Endometrium (tissue), 2 donors: ENCODE results near the gene OR1F1.
"Not testable (repeated sequence)": the region's sequence is repeated elsewhere in the genome, so short reads cannot be mapped to it uniquely, and the experiment has no call there.

Experiments used
- FAIRE-seq: peaks from 2 replicates; lab custom pipeline; 2012; peaks lifted over from hg19 to GRCh38; lab: Jason Lieb, UNC
- donor health status: control.
- donor health status: control.

OR1F1 gene

GRCh38 chr16:3150346-3151218 is 37.4 kb upstream of the OR1F1 start:
- no peak for FAIRE-seq

GRCh38 chr16:3152027-3152276 is 36.1 kb upstream of the OR1F1 start:
- no peak for FAIRE-seq

GRCh38 chr16:3152277-3152990 is 35.6 kb upstream of the OR1F1 start:
- no peak for FAIRE-seq

DNA sequence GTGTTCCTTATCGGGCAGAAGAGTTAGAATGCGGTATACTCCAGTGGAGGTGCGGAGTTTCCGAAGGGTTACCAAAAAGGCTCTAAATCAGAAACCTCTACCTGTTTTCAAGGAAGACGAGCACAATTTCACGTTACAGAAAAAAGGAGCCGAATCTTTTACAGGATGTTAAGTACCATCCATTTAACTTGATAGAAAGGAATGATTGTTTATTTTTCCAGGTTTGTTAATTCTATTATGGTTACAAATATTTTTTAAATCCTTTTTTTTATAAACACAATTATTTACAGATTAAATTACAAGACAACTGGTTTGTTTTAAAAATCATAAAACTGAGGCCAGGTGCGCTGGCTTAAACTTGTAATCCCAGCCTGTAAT is 35.0 kb upstream of the OR1F1 start:
- no peak for FAIRE-seq

DNA sequence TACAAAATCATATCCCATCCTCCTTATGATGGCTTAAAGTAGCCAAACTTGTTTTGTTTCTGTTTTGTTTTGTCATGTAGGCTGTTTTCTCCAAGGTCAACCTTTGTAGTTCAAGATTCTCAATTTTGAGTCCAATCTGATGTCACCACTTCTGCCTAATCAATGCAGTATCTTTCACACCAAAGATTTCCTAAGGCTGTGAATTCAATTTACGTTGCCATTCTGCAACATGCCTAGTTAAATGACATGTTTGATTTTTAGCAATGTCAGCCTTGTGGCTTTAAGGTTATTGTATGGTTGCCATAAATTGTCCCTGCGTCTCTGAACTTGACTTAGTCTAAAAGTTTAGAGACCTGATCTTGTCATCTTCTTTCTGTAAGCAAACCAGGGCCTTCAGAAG is 32.8 kb upstream of the OR1F1 start:
- no peak for FAIRE-seq

GRCh38 chr16:3155972-3156371 is 32.0 kb upstream of the OR1F1 start:
- FAIRE-seq: no peak

GRCh38 chr16:3157229-3158025 is 30.6 kb upstream of the OR1F1 start:
- FAIRE-seq: no peak

DNA sequence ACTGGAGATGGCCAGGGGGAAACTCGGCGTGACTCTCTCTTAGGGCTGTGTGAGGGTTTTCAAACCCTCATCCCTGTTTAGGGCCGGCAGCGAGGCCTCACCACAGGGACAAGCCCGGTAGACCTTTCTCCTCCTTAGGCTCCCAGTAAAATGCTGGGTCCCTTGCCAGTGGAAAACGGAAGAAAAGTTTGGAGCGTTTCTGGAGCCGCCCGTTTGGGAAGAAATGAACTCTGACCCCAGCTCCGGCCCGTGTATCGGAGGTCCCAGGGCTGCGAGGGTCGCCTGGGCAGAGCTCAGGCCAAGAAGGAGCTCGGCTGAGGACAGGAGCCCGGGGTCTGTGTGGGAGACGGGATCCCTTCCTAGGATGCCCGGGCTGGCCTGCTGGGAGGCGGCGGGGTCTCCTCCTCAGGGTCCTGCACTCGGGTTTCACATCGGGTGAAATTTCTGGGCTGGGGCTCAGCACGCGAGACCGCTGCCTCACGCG is 29.9 kb upstream of the OR1F1 start:
- no peak for FAIRE-seq

GRCh38 chr16:3158510-3159314 is 29.3 kb upstream of the OR1F1 start:
- no peak for FAIRE-seq

DNA sequence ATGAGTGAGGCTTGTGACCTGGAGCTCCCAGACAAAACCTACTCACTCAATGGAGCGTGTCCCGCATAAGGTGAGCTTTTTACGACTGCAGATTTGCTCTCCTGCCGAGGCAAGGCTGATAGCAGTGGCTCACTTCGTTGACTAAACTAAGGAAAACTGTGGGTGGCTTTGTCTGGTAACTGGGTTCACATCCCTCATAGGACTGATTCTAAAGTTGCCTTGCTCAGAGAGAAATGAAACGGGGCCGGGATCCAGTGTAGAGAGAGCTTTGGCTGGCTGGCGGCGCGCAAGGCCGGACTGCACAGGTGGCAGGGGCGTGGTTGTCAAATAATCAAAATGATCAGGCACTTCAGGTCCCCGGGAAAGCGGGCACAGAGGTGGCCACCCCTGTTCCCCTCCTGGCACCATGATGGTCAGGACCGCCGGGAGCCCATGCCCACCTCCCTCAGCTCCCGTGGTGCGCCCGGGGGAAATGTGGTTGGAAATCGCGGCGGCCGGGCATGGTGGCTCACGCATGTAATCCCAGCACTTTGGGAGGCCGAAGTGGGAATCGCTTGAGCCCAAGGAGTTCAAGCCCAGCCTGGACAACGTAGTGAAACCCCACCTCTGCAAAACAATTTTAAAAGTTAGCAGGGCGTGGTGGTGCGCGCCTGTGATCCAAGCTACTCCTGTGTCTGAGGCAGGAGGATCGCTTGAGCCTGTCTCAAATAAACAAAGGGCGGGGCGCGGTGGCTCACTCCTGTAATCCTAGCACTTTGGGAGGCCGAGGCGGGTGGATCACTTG is 26.6 kb upstream of the OR1F1 start:
- FAIRE-seq: no peak

GRCh38 chr16:3164121-3164991 is 23.6 kb upstream of the OR1F1 start:
- FAIRE-seq: no peak

- no peak for FAIRE-seq
These were observed 22.7 kb upstream of the OR1F1 start for GRCh38 chr16:3165111-3165822.

DNA sequence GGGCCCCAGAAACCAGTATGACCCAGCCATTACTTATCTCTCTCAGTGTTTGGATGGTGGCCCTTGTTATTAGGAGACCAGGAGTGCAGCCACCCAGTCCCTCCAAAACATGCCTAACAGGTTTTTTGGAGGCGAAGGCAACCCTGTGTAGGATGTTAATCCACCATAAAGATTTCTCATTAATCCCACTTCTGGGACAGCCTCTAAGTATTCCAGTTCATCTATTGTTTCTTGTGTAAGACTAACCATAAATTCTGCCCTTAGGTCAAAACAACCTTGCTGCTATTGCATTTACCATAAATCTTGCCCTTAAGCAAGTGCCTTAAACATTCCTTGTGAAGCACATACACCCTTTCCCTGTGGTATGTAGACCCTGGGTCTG is 21.5 kb upstream of the OR1F1 start:
- FAIRE-seq: no peak

- FAIRE-seq: not testable (repeated sequence)
These were observed 19.3 kb upstream of the OR1F1 start for GRCh38 chr16:3168729-3169128.

DNA sequence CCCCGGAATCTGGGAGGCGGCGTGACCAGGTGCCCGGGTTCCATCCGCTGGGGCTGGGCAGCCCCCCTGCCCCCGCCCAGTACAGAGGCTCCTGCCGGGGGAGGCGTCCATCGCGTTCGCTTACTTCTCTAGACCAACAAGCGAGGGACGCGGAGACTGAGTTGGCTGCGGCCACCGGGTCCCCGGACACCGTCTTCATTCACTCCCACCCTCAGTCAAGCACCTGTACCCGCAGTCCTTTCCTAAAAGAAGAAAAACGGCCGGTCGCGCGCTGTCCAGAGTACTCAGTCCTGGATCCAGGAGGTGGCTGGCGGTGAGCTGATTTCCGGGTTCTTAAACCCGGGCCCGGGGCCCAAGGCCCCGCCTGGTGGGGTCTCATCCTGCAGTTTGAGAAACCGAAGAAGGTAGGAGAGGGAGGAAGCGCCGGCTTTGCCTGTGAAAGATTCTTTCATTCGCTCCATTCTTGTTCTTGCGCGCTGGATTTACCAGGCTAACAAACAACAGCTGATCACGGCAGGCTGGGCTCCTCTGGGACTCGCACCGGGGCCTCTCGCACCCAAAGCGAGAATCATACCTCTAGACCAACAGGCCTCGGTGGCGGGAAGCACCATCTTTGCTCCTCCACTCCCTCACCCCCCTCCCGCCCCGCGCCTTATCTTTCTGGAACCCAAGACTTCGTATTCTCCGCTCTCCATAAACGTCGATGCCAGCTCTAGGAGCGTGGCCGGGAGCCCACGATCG is 17.4 kb upstream of the OR1F1 start:
- FAIRE-seq: no peak

DNA sequence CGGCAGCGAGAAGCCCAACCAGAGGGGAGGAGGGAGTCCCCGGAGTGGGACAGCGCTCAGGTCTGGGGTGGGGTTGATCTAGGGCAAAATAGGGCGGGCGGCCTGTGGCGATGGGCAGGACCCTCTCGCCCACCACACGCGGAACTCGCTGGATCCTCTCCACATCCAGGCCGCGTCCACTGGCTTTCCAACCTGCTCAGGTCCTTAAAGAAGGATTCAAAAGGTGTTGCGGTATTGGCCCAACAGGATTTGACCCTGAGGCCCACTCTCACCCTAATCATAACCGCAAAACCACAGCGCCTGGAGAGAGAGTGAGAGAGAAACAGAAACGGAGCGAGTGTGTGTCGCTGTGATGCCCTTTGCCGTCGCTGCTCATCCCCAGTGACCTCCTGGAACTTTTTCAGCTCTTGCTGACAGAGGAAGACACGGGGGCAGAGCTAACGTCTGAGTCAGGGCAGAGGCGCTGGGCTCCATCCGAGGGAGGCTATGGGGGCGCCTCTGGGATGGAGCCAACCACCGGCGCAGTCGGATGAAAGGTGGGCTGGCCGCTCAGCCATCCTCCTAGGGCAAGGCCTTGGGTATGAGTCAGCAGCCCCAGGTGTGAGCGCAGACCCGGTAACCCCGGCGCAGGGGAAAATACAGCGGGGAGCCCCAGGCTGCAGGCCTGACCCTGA is 16.7 kb upstream of the OR1F1 start:
- no peak for FAIRE-seq

DNA sequence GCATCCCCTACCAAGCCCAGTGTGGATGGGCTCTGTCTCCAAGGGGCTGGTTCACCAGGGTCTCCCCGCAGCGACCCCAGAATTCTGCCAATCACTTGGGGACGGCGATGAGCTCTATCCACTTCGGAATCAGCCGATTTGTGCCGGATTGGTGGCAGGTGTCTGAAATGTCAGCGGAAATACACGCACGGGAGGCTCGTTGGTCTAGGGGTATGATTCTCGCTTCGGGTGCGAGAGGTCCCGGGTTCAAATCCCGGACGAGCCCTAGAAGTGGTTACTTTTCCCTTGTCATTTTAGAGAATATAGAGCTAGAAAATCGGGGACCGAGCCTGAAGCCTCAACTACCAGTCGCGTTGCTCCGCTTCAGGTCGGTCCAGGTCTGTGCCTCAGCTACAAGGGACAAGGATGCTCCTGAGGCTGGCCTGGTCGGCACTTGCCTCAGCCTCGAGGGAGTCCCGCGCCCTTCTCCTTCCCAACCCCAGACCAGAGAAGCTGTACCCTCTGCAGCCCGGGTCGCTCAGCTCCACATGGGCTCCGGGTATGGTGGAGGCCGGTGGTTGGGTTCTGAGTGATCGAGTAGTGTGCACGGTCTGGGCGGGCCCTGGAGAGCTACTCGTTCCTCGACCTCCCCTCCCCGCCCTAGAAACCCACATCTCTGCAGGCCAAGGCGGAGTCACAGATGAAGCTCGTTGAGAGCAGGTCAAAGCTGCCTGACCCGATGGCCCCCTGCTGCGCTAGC is 16.0 kb upstream of the OR1F1 start:
- FAIRE-seq: no peak
